ENCODE data around the gene ZFR. TPM values are rescaled to one million over a fixed set of nuclear protein-coding genes. Genes with fewer than 3 reads are reported as not detected.
A peak's percentile ranks its signal among the peaks of the same experiment; 100 is the strongest.
"Not testable (repeated sequence)": the region's sequence is repeated elsewhere in the genome, so short reads cannot be mapped to it uniquely, and the experiment has no call there.

The ZFR gene
- total and polyA plus RNA-seq, 8 donors, result 21.8 to 110 (median 48.5) TPM

GRCh38 chr5:32322882-32323281 is 121.7 kb downstream of the ZFR start:
- Histone ChIP-seq H3K27me3 (no peaks in the 10 kb centered on the region), H3K9me3 (peaks cover 0 to 9% (median 7%) of the 10 kb centered on the region in 4 donors), H3K27ac (no peak overlapping the region), H3K36me3 (no peaks in the 10 kb centered on the region), H3K4me3 (no peak overlapping the region), H3K4me1 (peaks cover 0 to 4% (median 0%) of the 10 kb centered on the region in 4 donors)
- no peak for TF ChIP-seq EP300 (IDR thresholded peaks at IDR 0.05)
- intact Hi-C loops (cut with DNase I; ENCODE audit: low total_unique reads), result loop anchor here (10.0 kb wide), 1 partner anchor 88 kb away; no protein-coding TSS in a partner anchor
- WGBS, 5 donors, result 94 to 98% (median 97%) methylated on average over 11 to 12 of the region's 12 CpGs
- no peak for DNase-seq

GRCh38 chr5:32321787-32322186 is 122.8 kb downstream of the ZFR start:
- intact Hi-C loops (cut with DNase I; ENCODE audit: low total_unique reads), result loop anchor here (10.0 kb wide), 1 partner anchor 87 kb away; no protein-coding TSS in a partner anchor
- not testable (repeated sequence) for H3K27ac ChIP-seq, H3K4me1 ChIP-seq, DNase-seq, H3K36me3 ChIP-seq, H3K27me3 ChIP-seq, H3K9me3 ChIP-seq, H3K4me3 ChIP-seq
- 89 to 94% (median 94%) methylated on average over 2 of the region's 2 CpGs for WGBS, 5 donors

GRCh38 chr5:32320576-32320975 is 124.0 kb downstream of the ZFR start:
- intact Hi-C loops (cut with DNase I; ENCODE audit: low total_unique reads), result loop anchor here (10.0 kb wide), 1 partner anchor 86 kb away; no protein-coding TSS in a partner anchor
- peaks cover 0 to 4% (median 1%) of the 10 kb centered on the region in 4 donors for H3K4me1 ChIP-seq
- 85 to 96% (median 90%) methylated on average over 8 to 10 of the region's 10 CpGs for WGBS, 5 donors
- no peaks in the 10 kb centered on the region for H3K36me3 ChIP-seq
- no peak overlapping the region for H3K4me3 ChIP-seq
- DNase-seq, result no peak
- H3K9me3 ChIP-seq, result peaks cover 0 to 9% (median 7%) of the 10 kb centered on the region in 4 donors
- no peak overlapping the region for H3K27ac ChIP-seq
- no peaks in the 10 kb centered on the region for H3K27me3 ChIP-seq
- no peak for TF ChIP-seq POLR2AphosphoS5 (IDR thresholded peaks at IDR 0.05)
- no peak for TF ChIP-seq EP300 (IDR thresholded peaks at IDR 0.05)
- TF ChIP-seq, protein P1, sequence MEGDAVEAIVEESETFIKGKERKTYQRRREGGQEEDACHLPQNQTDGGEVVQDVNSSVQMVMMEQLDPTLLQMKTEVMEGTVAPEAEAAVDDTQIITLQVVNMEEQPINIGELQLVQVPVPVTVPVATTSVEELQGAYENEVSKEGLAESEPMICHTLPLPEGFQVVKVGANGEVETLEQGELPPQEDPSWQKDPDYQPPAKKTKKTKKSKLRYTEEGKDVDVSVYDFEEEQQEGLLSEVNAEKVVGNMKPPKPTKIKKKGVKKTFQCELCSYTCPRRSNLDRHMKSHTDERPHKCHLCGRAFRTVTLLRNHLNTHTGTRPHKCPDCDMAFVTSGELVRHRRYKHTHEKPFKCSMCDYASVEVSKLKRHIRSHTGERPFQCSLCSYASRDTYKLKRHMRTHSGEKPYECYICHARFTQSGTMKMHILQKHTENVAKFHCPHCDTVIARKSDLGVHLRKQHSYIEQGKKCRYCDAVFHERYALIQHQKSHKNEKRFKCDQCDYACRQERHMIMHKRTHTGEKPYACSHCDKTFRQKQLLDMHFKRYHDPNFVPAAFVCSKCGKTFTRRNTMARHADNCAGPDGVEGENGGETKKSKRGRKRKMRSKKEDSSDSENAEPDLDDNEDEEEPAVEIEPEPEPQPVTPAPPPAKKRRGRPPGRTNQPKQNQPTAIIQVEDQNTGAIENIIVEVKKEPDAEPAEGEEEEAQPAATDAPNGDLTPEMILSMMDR (IDR thresholded peaks at IDR 0.05), result no peak
- no peak for TF ChIP-seq POLR2A (IDR thresholded peaks at IDR 0.05)

- H3K4me3 ChIP-seq, result no peak overlapping the region
- DNase-seq, result no peak
- H3K27ac ChIP-seq, result no peak overlapping the region
- intact Hi-C loops (cut with DNase I; ENCODE audit: low total_unique reads), result loop anchor here (10.0 kb wide), 1 partner anchor 85 kb away; no protein-coding TSS in a partner anchor
- 59 to 78% (median 71%) methylated on average over 7 of the region's 7 CpGs for WGBS, 5 donors
- H3K4me1 ChIP-seq, result peaks cover 0 to 7% (median 2%) of the 10 kb centered on the region in 4 donors
- H3K27me3 ChIP-seq, result no peaks in the 10 kb centered on the region
- H3K9me3 ChIP-seq, result peaks cover 0 to 9% (median 7%) of the 10 kb centered on the region in 4 donors
- no peak for TF ChIP-seq EP300 (IDR thresholded peaks at IDR 0.05)
- TF ChIP-seq POLR2A (IDR thresholded peaks at IDR 0.05), result no peak
- TF ChIP-seq POLR2AphosphoS5 (IDR thresholded peaks at IDR 0.05), result no peak
- TF ChIP-seq, protein P1 (IDR thresholded peaks at IDR 0.05), result no peak
- H3K36me3 ChIP-seq, result no peaks in the 10 kb centered on the region
These were observed 124.5 kb downstream of the ZFR start for GRCh38 chr5:32319926-32320543.

- WGBS, 5 donors, result 68 to 85% (median 70%) methylated on average over 4 to 7 of the region's 7 CpGs
These were observed 125.1 kb downstream of the ZFR start for GRCh38 chr5:32319392-32319791.

More at GRCh38 chr5:32319392-32319791, 125.1 kb downstream of the ZFR start:
- intact Hi-C loops (cut with DNase I; ENCODE audit: low total_unique reads), result no loop called here
- peaks cover 0 to 7% (median 5%) of the 10 kb centered on the region in 4 donors for H3K4me1 ChIP-seq
- TF ChIP-seq, protein P1 (IDR thresholded peaks at IDR 0.05), result no peak
- TF ChIP-seq POLR2A (IDR thresholded peaks at IDR 0.05) (no peak), POLR2AphosphoS5 (IDR thresholded peaks at IDR 0.05) (no peak), EP300 (IDR thresholded peaks at IDR 0.05) (no peak)
- DNase-seq, result no peak
- H3K9me3 ChIP-seq, result peaks cover 0 to 9% (median 7%) of the 10 kb centered on the region in 4 donors
- H3K27ac ChIP-seq, result peak overlapping the region in 2 of 5 donors; percentile 7 to 10
- H3K4me3 ChIP-seq, result no peak overlapping the region
- no peaks in the 10 kb centered on the region for H3K36me3 ChIP-seq
- H3K27me3 ChIP-seq, result no peaks in the 10 kb centered on the region

Data from stomach (tissue), 9 donors.